GM12892 (cell line): ENCODE results near the gene PGP.

Experiments used
- POLR2A ChIP-seq: IDR thresholded peaks from 2 replicates; pipeline ENCODE4 v1.6.1; 2011; ENCODE audit warnings: low read depth, low read length, control low read depth
- POLR2AphosphoS5 ChIP-seq: IDR thresholded peaks from 2 replicates; pipeline ENCODE4 v1.6.1; 2011; ENCODE audit warnings: low read depth, low read length, control low read depth

- no peak for TF ChIP-seq POLR2A
- no peak for TF ChIP-seq POLR2AphosphoS5
These were observed 40.1 kb downstream of the PGP start for GRCh38 chr16:2174396-2175131.
